GM12878 (cell line): Measurements from ENCODE around the gene TRAIP. TPM values are rescaled to one million over a fixed set of nuclear protein-coding genes. Genes with fewer than 3 reads are reported as not detected.
A peak's percentile ranks its signal among the peaks of the same experiment; 100 is the strongest.

Experiments used
- ATF2 ChIP-seq: IDR thresholded peaks from 2 replicates; pipeline ENCODE4 v1.6.1; 2012; ENCODE audit warnings: low read length, inconsistent platforms
- BACH1 ChIP-seq: fragments of 450-650 bp; IDR thresholded peaks from 2 replicates; pipeline ENCODE4 v1.6.1; 2017; ENCODE audit warnings: mild to moderate bottlenecking, borderline replicate concordance
- BCL3 ChIP-seq: IDR thresholded peaks from 2 replicates; pipeline ENCODE4 v1.6.1; 2011; ENCODE audit warnings: borderline replicate concordance, low read depth, mild to moderate bottlenecking, moderate library complexity, low read length; ENCODE audit not compliant: insufficient read depth, poor library complexity, severe bottlenecking
- CEBPZ ChIP-seq: fragments of 150-350 bp; IDR thresholded peaks from 2 replicates; pipeline ENCODE4 v1.6.1; 2016; ENCODE audit warnings: low read depth, low read length
- CREM ChIP-seq: IDR thresholded peaks from 2 replicates; pipeline ENCODE4 v1.6.1; 2014; ENCODE audit warnings: antibody characterized with exemption, low read depth
- IKZF1 ChIP-seq: fragments of 450-650 bp; conservative IDR thresholded peaks from 2 replicates; pipeline ENCODE4 v1.6.1; 2017; ENCODE audit warnings: antibody characterized with exemption, mild to moderate bottlenecking
- LARP7 ChIP-seq: fragments of 450-650 bp; IDR thresholded peaks from 2 replicates; pipeline ENCODE4 v1.6.1; 2017; ENCODE audit warnings: mild to moderate bottlenecking
- MAX ChIP-seq: IDR thresholded peaks from 2 replicates; pipeline ENCODE4 v1.6.1; 2012; ENCODE audit warnings: low read depth, low read length, improper control_type of control experiment
- MEF2B ChIP-seq: fragments of 450-650 bp; IDR thresholded peaks from 2 replicates; pipeline ENCODE4 v1.6.1; 2018; ENCODE audit warnings: mild to moderate bottlenecking, moderate library complexity; ENCODE audit not compliant: partially characterized antibody, poor library complexity, severe bottlenecking
- MXI1 ChIP-seq: fragments of 150-350 bp; IDR thresholded peaks from 2 replicates; pipeline ENCODE4 v1.6.1; 2011; ENCODE audit warnings: low read depth, mild to moderate bottlenecking, inconsistent platforms, low read length, improper control_type of control experiment
- NBN ChIP-seq: fragments of 450-650 bp; IDR thresholded peaks from 2 replicates; pipeline ENCODE4 v1.6.1; 2016
- NKRF ChIP-seq: fragments of 450-650 bp; conservative IDR thresholded peaks from 2 replicates; pipeline ENCODE4 v1.6.1; 2017; ENCODE audit warnings: mild to moderate bottlenecking, moderate library complexity
- PKNOX1 ChIP-seq: fragments of 450-650 bp; IDR thresholded peaks from 2 replicates; pipeline ENCODE4 v1.6.1; 2016; ENCODE audit warnings: mild to moderate bottlenecking
- POLR2AphosphoS5 ChIP-seq: IDR thresholded peaks from 2 replicates; pipeline ENCODE4 v1.6.1; 2011; ENCODE audit warnings: mild to moderate bottlenecking, low read length, inconsistent platforms
- POU2F2 ChIP-seq: IDR thresholded peaks from 3 replicates; pipeline ENCODE4 v1.6.1; 2011; ENCODE audit warnings: low read depth, mild to moderate bottlenecking, low read length, borderline replicate concordance
- TCF12 ChIP-seq: IDR thresholded peaks from 2 replicates; pipeline ENCODE4 v1.6.1; 2011; ENCODE audit warnings: low read depth, mild to moderate bottlenecking, low read length
- ZNF207 ChIP-seq: fragments of 450-650 bp; IDR thresholded peaks from 2 replicates; pipeline ENCODE4 v1.6.1; 2014; ENCODE audit warnings: antibody characterized with exemption, mild to moderate bottlenecking, borderline replicate concordance
- ZNF217 ChIP-seq: fragments of 450-650 bp; IDR thresholded peaks from 2 replicates; pipeline ENCODE4 v1.6.1; 2017; ENCODE audit warnings: antibody characterized with exemption, mild to moderate bottlenecking
- polyA plus RNA-seq, 11 experiments: library from polyadenylated mRNA; depleted of rRNA in 4 of 11; unstranded in 6 of 11; stranded (reverse) in 5 of 11; fragments of >200 nt; fragmentation: Nextera tagmentation in 4 of 11; fragmentation: Illumina TruSeq in 1 of 11; extraction: Ambion mirVana in 4 of 11; extraction: Trizol in 1 of 11; gene quantifications; 1 replicate in 1 of 11; 2 replicates in 10 of 11; pipeline versions ENCODE4 v1.2.1 to v1.2.3, GENCODE V29; 2011 to 2016; ENCODE audit warnings: inconsistent platforms in 2 of 11, missing spikeins in 2 of 11, low read depth in 1 of 11
- total RNA-seq, 4 experiments: library from RNA; depleted of rRNA in 3 of 4; stranded (reverse); fragments of >200 nt in 3 of 4; fragmentation: Illumina TruSeq in 1 of 4; extraction: Trizol in 1 of 4; gene quantifications; 2 replicates each; pipeline versions ENCODE4 v1.2.1 to v1.2.3, GENCODE V29; 2013 to 2021

Gene TRAIP
- total and polyA plus RNA-seq, 10 of the 15 experiments (the other 5 are each of a cell fraction or from before 2014, with no cell fraction given), result 15.9 to 37.0 (median 23.1) TPM

- peak; percentile 70; the same call in 1 of the 2 replicates for TF ChIP-seq POLR2AphosphoS5
- TF ChIP-seq IKZF1, result peak; percentile 21
- peak; percentile 88 for TF ChIP-seq MEF2B
- peak; percentile 68; the same call in 1 of the 2 replicates for TF ChIP-seq NBN
- TF ChIP-seq CREM, result peak; percentile 96
- TF ChIP-seq BCL3, result no peak
- no peak for TF ChIP-seq ATF2
- TF ChIP-seq BACH1, result no peak
- TF ChIP-seq NKRF, result peak; percentile 100
- peak; percentile 39; the same call in 1 of the 2 replicates for TF ChIP-seq PKNOX1
- peak; percentile 25; the same call in 1 of the 2 replicates for TF ChIP-seq LARP7
- TF ChIP-seq CEBPZ, result peak; percentile 62; the same call in 1 of the 2 replicates
- peak; percentile 83 for TF ChIP-seq MAX
- TF ChIP-seq POU2F2, result 0 out of 3 replicates have a peak, but pooled peaks have one; percentile 49
- TF ChIP-seq ZNF217, result no peak
- TF ChIP-seq MXI1, result peak; percentile 95
- 0 out of 2 replicates have a peak, but pooled peaks have one; percentile 33 for TF ChIP-seq ZNF207
- no peak for TF ChIP-seq TCF12
These were observed at the start of gene TRAIP (continued) for GRCh38 chr3:49856181-49857005.
